ENCODE data around the gene ANKRD28.
"Not testable (repeated sequence)": the region's sequence is repeated elsewhere in the genome, so short reads cannot be mapped to it uniquely, and the experiment has no call there.

ANKRD28 gene

GRCh38 chr3:15633766-15634598 lies 163.8 kb downstream of the ANKRD28 start:
- FAIRE-seq, result no peak

- FAIRE-seq, result no peak
Measured at GRCh38 chr3:15633159-15633558, 164.6 kb downstream of the ANKRD28 start.

- FAIRE-seq, result no peak
Measured at GRCh38 chr3:15632212-15632580, 165.6 kb downstream of the ANKRD28 start.

- FAIRE-seq, result no peak
Measured at GRCh38 chr3:15631426-15632211, 166.2 kb downstream of the ANKRD28 start.

- FAIRE-seq, result no peak
Measured at GRCh38 chr3:15630646-15631350, 167.0 kb downstream of the ANKRD28 start.

GRCh38 chr3:15629860-15630597 lies 167.8 kb downstream of the ANKRD28 start:
- peak; percentile 35 for FAIRE-seq

- no peak for FAIRE-seq
Measured at GRCh38 chr3:15628967-15629366, 168.8 kb downstream of the ANKRD28 start.

- no peak for FAIRE-seq
Measured at GRCh38 chr3:15623535-15624440, 174.0 kb downstream of the ANKRD28 start.

GRCh38 chr3:15619659-15620464 lies 177.9 kb downstream of the ANKRD28 start:
- FAIRE-seq, result not testable (repeated sequence)
